ENCODE measurements around the gene KDM4C. TPM values are rescaled to one million over a fixed set of nuclear protein-coding genes. Genes with fewer than 3 reads are reported as not detected.

The KDM4C gene
- total RNA-seq, 2 donors from 2014 or later = 26.1 to 47.8 TPM

GRCh38 chr9:7058473-7058872 is 300.7 kb downstream of the KDM4C start:
- no peaks in the 10 kb centered on the region for H3K9me3 ChIP-seq
- H3K27ac ChIP-seq = no peak overlapping the region
- TF ChIP-seq, protein P1, sequence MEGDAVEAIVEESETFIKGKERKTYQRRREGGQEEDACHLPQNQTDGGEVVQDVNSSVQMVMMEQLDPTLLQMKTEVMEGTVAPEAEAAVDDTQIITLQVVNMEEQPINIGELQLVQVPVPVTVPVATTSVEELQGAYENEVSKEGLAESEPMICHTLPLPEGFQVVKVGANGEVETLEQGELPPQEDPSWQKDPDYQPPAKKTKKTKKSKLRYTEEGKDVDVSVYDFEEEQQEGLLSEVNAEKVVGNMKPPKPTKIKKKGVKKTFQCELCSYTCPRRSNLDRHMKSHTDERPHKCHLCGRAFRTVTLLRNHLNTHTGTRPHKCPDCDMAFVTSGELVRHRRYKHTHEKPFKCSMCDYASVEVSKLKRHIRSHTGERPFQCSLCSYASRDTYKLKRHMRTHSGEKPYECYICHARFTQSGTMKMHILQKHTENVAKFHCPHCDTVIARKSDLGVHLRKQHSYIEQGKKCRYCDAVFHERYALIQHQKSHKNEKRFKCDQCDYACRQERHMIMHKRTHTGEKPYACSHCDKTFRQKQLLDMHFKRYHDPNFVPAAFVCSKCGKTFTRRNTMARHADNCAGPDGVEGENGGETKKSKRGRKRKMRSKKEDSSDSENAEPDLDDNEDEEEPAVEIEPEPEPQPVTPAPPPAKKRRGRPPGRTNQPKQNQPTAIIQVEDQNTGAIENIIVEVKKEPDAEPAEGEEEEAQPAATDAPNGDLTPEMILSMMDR (IDR thresholded peaks at IDR 0.05) = no peak
- no peak overlapping the region for H3K4me3 ChIP-seq
- H3K36me3 ChIP-seq = no peaks in the 10 kb centered on the region
- H3K4me1 ChIP-seq (ENCODE audit: control insufficient read depth in 1 of 2, low read depth in 2 of 2) = no peaks in the 10 kb centered on the region
- no peaks in the 10 kb centered on the region for H3K27me3 ChIP-seq (replicated peaks; ENCODE audit: insufficient read depth)
- ATAC-seq (ENCODE audit: insufficient number of reproducible peaks, low FRiP score, low read depth) = no peak
- no peak for DNase-seq (ENCODE audit: low spot score)

GRCh38 chr9:7067169-7067568 is 309.4 kb downstream of the KDM4C start:
- Histone ChIP-seq H3K36me3 (no peaks in the 10 kb centered on the region), H3K4me3 (no peak overlapping the region), H3K4me1 (ENCODE audit: control insufficient read depth in 1 of 2, low read depth in 2 of 2) (no peaks in the 10 kb centered on the region)

DNA sequence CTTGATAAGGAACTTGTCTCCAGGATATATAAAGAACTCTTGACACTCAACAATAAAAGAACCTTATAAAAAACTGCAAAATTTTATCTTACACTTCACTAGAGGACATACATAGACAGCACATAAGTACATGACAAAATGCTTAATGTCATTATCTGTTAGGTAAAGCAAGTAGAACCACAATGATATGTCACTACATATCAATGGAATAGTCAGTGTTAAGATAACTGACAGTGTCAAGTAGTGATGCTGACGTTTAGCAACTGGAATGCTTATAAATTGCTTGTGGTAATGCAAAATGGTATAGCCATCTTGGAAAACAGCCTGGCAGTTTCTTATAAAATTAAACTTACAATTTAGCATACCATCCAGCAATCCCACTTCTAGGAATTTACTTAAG is 314.1 kb downstream of the KDM4C start:
- no peaks in the 10 kb centered on the region for H3K9me3 ChIP-seq
- H3K4me1 ChIP-seq (ENCODE audit: control insufficient read depth in 1 of 2, low read depth in 2 of 2) = no peaks in the 10 kb centered on the region
- no peak overlapping the region for H3K4me3 ChIP-seq
- DNase-seq (ENCODE audit: low spot score) = no peak
- H3K27me3 ChIP-seq (replicated peaks; ENCODE audit: insufficient read depth) = no peaks in the 10 kb centered on the region
- TF ChIP-seq, protein P1 (IDR thresholded peaks at IDR 0.05) = no peak
- peaks cover 6% of the 10 kb centered on the region for H3K36me3 ChIP-seq
- no peak for ATAC-seq (ENCODE audit: insufficient number of reproducible peaks, low FRiP score, low read depth)
- H3K27ac ChIP-seq = no peak overlapping the region

More at GRCh38 chr9:7067169-7067568, 309.4 kb downstream of the KDM4C start:
- no peak for ATAC-seq (ENCODE audit: insufficient number of reproducible peaks, low FRiP score, low read depth)
- no peak for DNase-seq (ENCODE audit: low spot score)
- no peaks in the 10 kb centered on the region for H3K27me3 ChIP-seq (replicated peaks; ENCODE audit: insufficient read depth)
- H3K9me3 ChIP-seq = no peaks in the 10 kb centered on the region
- H3K27ac ChIP-seq = no peak overlapping the region
- TF ChIP-seq, protein P1 (IDR thresholded peaks at IDR 0.05) = no peak

- H3K27ac ChIP-seq = no peak overlapping the region
- peaks cover 6% of the 10 kb centered on the region for H3K36me3 ChIP-seq
- H3K27me3 ChIP-seq (replicated peaks; ENCODE audit: insufficient read depth) = no peaks in the 10 kb centered on the region
- TF ChIP-seq, protein P1 (IDR thresholded peaks at IDR 0.05) = no peak
- no peak overlapping the region for H3K4me3 ChIP-seq
- no peaks in the 10 kb centered on the region for H3K9me3 ChIP-seq
- no peak for DNase-seq (ENCODE audit: low spot score)
- no peak for ATAC-seq (ENCODE audit: insufficient number of reproducible peaks, low FRiP score, low read depth)
- no peaks in the 10 kb centered on the region for H3K4me1 ChIP-seq (ENCODE audit: control insufficient read depth in 1 of 2, low read depth in 2 of 2)
These were observed 315.9 kb downstream of the KDM4C start for GRCh38 chr9:7073706-7074105.

DNA sequence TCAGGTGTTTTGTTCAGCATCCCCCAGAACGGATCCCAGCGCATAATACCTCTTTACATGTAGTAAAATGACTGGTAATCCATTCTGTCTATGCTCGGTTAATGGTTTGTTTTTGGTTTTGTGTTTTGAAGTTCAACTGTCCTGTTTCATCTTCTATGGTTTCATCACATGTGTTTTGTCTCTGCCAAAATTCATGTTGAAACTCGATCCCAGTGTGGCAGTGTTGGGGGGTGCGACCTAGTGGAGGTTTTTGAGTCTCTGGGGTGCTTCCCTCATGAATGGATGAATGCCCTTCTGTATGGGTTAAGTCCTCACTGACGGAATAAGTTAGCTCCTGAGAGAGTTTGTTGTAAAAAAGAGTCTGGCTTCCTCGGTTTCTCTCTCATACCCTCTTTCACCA is 317.4 kb downstream of the KDM4C start:
- H3K9me3 ChIP-seq = no peaks in the 10 kb centered on the region
- no peak for DNase-seq (ENCODE audit: low spot score)
- TF ChIP-seq, protein P1 (IDR thresholded peaks at IDR 0.05) = no peak
- H3K27me3 ChIP-seq (replicated peaks; ENCODE audit: insufficient read depth) = no peaks in the 10 kb centered on the region
- no peaks in the 10 kb centered on the region for H3K4me1 ChIP-seq (ENCODE audit: control insufficient read depth in 1 of 2, low read depth in 2 of 2)
- no peak overlapping the region for H3K4me3 ChIP-seq
- ATAC-seq (ENCODE audit: insufficient number of reproducible peaks, low FRiP score, low read depth) = no peak
- no peak overlapping the region for H3K27ac ChIP-seq
- H3K36me3 ChIP-seq = peaks cover 6% of the 10 kb centered on the region

Measured in thoracic aorta (tissue), 2 donors.